SW 1271 (cell line): ENCODE data around the gene SEPTIN7.

Source experiments
- DNase-seq, 2 experiments: peaks; one replicate each; lab custom pipeline; 2025; lab: John Stamatoyannopoulos, UW

Gene SEPTIN7

DNA sequence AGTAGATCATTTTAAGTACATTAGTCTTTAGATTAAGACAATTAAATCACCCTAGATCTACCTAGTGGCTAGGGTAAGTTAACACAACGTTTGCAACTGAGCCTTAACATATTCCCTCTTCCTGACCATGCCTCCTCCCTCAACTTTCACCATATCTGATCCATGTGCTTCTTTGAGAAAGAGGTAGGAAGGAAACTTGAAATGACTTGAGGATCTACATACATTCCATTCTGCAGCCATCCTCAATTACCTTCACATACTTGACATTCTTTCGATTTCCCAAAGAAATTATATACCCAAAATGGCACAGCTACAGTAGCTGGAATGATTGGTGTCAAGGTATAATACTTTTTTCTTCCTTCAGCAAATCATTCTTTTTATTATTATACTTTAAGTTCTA lies 12.9 kb upstream of the SEPTIN7 start:
- no peak for DNase-seq

DNA sequence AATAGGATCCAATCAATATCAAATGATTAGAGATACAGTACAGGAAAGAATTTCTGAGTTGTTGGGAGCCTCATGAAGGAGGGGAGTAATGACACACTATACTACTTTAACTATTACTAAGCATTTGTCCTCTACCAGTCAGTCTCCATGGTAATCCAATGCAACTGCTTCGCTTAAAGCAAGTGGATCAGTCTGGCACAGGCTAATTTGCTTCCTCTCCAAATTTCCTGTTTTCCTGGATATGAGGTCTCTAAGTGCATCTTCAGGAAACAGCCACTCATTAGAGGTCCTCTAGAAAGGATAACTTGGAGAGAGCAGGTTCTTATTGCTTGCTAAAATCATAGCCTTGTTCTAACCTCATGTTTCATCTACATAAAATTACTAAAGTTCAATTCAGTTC lies 8.4 kb upstream of the SEPTIN7 start:
- no peak for DNase-seq

DNA sequence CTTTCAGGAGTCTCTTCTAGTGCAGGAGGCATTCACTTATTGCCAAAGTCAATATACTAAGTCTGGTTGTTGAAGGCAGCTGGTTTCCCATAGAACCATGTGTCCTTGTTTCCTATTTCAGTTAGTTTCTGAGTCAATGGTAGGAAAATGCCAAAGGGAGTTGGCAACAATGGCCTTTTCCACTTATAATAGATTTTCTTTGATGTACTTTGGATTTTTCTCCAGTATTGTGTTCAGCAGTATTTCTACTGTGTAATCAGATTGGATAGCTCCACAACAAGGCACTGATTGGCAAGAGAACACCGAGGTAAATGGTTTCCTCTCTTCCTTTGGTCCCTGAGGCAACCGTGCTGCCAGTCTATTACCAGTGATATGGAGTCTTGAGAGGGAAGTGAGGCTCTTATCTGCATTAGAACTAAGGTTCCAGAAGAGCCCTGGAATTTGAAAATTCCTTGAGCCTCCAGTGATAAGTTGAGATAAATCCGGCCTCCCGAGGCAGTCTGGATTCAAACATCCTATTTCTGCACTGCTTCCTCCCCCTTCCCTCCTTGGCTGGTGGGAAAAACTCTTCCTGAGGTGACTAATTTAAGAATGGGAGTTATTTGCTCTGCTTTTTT lies 7.9 kb upstream of the SEPTIN7 start:
- DNase-seq: no peak

DNA sequence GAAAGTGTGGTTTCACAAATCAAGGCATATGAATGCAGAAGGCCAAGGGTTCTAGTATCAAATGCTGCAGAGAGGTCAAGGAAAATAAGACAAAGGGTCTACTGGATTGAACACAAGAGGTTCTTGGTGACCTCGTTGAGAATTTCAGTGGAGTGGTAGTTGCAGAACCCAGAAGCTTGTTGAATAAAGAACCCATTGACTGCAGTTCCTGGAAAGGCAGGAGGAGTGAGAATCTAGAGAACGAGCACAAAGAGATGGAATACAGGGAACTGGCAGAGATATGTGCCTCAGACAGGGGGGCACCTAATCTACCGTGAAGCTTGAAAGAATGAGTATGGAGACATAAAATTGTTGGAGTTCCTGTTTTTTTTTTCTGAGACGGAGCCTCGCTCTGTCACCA lies 3.5 kb upstream of the SEPTIN7 start:
- no peak for DNase-seq

DNA sequence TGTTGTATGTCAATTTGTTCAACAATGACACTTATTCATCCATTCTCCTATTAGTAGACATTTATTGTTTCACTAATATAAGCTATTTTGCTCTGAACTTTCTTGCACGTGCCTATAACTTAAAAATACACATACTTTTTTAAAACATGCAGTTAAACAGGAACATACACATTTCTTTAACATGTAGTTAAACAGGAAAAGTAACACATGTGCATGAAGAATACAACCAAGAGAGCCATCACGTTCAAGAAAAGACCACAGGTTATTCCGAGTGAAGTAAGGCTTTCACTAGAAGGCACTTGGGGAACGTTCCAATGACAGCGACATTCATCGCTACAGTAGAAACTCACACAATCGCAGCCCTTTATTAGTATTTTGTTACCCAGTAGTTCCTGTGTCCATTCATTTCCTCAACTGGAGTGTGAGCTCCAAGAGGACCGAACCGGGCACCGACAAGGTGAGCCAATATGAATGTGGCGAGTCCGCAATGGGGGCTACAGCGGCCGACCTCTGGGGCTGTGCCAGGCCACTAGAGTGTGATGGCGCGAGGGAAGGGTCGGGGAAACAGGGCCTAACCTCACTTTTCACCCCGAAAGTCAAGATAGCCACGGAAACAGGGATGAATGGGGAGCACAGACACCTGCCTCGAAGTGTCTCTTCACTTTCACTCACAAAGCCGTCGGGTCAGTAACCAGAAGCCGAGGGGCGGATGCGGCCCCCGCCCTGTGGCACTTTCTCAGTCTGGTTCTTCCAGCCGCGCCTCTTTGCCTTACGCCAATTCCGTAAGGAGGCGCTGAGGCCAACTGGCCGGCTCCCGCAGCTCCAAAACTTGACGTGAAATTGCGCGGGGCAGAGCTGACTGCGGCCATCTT lies 775 bp upstream of the SEPTIN7 start:
- peak; percentile 72 to 91 for DNase-seq

DNA sequence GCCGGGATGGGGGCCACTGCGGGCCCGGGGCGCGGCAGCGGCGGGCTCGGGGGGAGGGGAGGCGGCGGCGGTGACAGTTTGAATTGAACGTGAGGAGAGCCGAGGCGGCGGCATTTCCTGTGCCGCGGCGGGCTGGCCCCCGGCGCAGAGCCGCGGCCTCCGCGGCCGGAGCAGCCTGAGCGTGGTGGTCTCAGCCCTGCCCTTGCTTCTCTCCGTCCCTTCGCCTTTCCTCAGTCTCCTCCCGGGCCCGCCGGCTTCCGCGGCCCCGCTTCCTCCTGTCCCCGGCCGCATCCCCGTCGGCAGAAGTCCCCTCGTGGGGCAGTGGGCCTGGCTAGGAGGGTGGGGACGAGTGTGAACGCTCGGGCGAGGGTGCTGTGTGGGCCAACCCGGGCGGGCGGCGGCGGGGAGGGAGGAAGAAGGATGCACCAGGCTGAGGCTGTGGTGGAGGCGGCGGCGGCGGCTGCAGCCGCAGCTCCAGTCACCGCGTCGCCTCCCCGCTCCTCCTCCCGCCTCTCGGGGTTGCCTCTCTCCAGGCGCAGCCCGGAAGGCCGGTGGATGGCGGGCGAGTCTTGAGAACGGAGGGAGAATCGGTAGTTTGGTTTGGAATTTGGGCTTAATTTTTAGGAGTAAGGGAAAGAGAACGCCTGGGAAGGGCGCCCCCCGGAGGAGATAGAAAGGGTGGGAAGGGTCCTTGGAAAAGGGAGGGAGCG lies 690 bp downstream of the SEPTIN7 start:
- peak; percentile 24 to 68 for DNase-seq

DNA sequence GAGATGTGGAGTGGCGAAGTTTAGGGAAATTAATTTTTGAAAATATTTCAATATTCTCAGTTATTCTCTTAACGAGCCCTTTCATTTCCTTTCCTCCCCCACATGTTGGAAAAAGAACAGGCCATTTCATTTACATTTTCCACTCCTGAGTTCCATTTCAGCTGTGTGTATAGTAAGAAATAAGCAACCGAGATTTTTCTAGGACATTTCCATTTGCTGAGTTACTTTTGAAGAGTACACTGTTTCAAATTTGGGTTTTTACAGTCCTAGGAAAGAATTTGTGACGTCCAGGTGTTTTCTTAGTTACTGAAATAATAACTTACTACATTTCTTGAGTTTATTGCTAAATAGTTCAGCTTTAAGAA lies 1.2 kb downstream of the SEPTIN7 start:
- DNase-seq: no peak

DNA sequence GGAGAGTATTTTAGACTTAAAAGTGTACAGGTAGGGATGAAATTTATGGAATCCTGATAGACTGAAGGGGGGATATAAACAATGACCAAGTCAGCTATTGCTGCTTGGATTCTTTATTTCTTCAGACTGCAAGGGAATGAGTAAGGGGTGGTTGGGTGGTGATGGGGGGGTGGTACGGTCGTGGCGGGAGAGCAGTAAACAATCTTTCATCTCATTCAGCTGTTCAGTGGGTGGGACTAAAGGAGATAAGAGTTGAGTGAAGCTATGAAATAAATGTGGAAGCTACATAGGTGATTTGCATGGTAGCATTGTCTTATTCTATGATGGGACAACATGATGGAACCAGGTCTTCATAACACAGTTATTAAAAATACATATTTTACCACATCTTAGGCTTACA lies 1.8 kb downstream of the SEPTIN7 start:
- no peak for DNase-seq

DNA sequence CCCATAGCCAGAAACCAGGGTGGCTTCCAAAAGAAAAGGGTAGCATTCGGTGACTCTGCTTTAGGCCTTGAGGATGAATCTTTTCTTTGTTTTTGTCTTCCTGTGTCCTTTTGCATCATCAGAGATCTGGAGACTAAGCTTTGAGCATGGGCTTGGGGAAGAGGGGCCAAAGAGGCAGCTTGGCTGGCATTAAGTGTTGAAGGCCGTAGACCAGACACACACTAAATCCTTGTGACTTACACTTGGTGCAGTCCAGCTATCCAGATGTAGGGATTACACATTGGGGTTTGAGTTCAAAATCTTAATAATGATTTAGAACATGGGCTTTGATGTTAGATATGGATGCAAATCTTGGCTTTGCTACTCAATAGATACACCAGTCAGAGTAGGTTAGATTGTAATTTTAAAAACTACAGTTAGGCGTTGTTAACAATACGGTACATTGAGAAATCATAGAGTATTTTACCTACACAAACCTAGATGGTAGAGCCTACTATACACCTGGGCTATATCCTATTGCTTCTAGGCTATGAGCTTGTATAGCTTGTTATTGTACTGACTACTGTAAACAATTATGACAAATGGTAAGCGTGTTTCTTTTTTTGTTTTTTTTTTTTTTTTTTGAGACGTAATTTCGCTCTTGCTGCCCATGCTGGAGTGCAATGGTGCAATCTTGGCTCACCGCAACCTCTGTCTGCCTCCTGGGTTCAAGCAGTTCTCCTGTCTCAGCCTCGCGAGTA lies 3.5 kb downstream of the SEPTIN7 start:
- no peak for DNase-seq

DNA sequence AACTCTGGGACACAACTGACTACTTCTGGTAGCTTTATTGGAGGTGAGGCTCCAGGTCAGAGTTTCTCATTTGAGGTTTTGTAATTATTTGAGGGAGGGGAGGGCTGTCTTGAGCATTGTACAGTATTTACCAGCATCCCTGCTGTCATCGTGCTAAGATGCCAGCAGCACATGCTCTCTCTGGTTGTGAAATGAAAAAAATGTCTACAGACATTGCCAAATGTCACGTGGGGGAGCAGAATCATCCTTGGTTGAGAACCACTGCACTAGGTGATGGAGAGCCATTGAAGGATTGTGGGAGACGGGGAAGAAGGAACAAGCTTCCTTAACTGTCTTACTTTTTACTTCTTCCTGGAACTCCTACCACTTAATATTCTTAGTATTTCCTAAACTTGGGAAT lies 5.0 kb downstream of the SEPTIN7 start:
- DNase-seq: no peak

DNA sequence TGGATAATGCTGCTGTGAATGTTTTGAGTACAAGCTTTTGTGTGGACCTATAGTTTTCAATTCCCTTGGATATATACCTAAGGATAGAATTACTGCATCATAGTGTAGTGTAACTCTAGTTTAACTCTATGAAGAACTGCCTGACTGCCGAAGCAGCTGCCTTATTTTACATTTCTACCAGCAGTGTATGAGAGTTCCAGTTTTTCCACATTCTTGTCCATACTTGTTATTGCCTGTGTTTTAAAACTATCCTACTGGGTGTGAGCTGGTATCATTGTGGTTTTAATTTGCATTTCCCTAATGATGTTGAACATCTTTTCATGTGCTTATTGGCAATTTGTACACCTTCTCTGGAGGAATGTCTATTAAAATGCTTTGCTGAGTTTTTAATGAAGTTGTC lies 15.7 kb downstream of the SEPTIN7 start:
- no peak for DNase-seq

DNA sequence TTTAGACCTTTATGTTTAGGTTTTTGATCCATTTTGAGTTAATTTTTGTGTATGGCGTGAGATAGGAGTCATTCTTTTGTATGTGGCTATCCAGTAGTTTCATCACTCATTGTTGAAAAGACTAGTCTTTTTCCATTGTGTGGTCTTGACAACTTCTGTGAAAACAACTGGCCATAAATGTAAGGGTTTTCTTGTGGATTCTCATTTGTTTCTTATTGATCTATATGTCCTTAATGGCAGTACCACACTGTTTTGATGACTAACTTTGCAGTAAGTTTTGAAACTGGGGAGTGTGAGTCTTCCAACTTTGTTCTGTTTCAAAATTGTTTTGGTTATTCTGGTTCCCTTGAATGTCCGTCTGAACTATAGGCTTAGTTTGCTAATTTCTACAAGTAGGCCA lies 16.3 kb downstream of the SEPTIN7 start:
- no peak for DNase-seq

DNA sequence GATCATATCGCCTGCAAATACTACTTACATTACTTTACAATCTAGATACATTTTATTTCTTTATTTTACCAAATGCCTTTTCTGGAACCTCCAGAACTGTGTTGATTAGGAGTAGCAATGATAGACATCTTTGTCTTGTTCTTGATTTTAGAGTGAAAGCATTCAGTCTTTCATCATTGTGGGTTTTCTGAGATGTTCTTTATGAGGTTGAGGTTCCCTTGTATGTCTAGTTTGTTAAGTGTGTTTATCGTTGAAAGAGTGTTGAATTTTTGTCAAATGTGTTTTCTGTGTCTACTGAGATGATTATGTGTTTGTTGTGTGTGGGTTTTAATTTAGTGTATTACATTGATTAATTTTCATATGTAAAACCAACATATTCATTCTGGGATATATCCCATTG lies 17.1 kb downstream of the SEPTIN7 start:
- no peak for DNase-seq

DNA sequence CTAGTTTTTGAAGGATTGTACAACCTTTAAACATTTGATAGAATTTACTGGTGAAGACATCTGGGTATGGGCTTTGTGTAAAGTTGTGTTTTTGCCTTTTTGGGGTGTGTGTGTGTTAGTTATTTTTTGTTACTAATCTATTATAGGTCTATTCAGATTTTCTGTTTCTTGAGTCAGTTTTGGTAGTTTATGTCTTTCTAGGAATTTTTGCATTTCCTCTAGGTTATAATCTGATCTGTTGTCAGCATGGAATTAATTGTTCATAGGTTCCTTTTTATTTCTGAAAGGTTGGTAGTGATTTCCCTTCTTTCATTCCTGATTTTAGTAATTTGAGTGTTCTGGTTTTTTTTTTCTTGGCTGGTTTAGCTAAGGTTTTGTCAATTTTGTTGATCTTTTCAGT lies 17.7 kb downstream of the SEPTIN7 start:
- DNase-seq: no peak

DNA sequence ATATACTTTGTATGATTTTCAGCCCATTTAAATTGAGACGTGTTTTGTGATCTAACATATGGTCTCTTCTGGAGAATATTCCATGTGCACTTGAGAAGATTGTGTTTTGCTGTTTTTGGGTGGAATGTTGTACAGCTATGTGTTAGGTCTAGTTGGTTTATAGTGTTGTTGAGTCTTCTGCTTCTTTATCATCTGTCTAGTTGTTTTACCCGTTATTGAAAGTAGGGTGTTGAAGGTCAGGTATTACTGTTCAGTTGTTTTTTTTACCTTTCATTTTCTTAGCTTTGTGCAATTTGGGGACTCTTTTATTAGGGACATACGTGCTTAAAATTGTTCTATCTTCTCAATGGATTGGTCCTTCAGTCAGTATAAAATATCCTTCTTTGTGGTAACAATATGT lies 18.5 kb downstream of the SEPTIN7 start:
- DNase-seq: no peak

DNA sequence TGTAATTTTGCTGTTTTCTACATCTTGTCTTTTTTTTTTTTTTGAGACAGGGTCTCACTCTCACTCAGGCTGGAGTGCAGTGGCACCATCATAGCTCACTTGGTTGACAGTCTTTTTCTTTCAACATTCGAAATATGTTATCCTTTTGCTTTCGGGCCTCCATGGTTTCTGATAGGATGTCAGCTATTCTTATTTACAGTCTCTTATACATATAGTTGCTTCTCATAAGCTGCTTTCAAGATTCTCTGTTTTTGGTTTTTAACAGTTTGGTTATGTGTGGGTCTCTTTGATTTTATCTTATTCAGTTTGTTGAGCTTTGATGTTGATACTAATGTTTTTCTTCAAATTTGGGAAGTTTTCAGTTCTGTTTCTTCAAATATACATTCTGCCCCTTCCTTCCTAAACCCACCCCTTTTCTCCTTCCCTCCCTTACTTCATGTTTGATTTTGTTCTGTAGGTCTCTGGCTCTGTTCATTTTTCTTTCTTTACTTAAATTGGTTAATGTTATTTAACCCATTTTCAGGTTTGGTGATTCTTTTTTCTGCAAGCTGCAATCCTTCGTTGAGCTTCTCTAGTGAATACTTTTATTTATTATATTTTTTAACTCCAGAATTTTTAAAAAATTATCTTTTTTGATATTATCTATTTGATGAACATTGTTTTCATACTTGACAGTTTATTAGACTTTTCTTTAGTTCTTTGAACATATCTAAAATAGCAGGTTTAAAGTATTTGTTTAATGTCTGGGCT lies 19.3 kb downstream of the SEPTIN7 start:
- DNase-seq: no peak

DNA sequence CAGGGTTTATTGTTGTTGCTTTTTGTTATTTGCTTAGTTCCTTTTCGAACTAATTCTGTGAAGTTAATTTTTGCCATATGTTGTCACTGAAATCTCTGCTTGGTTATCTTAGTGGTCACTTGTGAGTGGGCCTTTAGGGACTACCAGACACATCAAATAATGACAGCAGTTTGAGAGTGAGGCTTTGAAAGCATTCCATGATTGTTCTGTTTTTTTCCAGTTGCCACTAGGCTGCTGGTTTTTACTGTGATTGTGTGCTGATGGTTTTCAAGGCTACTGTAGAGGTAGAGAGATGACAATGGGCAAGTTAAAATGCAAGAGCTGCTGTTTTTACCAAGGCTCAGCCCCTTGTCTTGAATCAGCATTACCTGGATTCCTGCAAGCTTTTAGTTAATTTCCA lies 20.0 kb downstream of the SEPTIN7 start:
- DNase-seq: no peak

DNA sequence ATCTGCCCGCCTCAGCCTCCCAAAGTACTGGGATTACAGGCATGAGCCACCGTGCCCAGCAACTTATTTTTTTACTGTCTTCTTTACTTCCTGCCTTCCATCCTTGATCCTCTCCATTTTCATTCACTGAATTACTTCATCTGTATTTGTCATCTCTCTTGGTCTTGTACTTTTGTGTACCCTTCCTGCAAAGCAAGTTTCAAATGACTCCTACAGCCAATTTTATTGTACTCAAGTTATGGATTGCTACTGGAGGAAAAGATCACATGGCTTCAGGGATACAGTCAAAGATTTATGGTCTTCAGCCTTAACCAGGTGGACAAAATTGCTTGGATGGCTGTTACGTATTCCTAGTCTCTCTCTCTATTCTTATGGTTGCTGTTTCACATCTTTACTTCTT lies 22.6 kb downstream of the SEPTIN7 start:
- DNase-seq: no peak

DNA sequence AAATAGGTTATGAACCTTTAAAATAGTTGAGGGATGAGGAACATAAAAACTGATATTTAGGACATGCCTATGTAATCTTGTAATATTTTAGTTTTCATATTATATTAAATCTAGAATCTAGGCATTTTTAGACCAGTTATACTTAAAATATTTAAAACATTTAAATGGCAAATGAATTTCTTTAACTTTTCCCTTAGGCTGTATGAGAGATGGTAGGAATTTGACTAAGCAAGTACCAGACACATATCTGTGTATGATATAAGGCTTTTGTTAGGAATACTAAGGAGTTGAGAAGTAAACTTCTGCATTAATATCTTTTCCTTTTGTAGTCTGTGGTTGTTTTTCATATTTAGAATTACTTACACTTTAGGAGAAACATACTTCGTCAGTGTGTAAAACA lies 25.1 kb downstream of the SEPTIN7 start:
- DNase-seq: no peak

DNA sequence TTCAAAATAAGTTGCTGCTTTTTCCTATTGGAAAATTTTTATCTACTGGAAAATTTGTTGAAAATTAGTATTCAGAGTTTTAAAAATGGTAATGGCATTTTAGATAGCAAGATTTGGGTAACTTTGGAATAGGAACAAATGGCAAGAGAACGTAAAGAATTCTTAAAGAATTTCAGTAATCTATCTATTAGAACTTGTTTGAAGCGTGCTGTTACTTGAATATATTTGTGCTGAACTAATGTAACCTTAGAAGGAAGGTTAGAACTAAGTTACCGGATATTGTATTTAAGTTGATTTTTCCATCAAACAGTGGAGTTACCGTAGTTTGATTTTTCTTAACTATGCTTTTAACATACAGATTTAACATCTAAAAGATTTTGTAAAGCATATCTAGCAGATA lies 25.9 kb downstream of the SEPTIN7 start:
- DNase-seq: no peak

DNA sequence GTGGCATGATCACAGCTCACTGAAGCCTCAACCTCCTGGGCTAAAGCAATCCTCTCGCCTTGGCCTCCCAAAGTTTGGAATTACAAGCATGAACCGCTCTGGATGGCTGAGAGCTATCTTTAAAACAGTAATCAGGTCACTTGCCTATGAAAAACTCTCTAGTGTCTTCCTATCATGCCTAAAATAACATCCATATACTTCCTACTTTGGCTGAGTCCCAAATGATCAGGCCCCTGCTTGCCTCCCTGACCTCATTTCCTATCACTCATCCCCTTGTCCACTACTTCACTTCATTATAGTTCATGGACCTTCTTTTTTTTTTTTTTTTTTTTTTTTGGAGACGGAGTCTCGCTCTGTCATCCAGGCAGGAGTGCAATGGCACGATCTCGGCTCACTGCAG lies 28.0 kb downstream of the SEPTIN7 start:
- DNase-seq: no peak

DNA sequence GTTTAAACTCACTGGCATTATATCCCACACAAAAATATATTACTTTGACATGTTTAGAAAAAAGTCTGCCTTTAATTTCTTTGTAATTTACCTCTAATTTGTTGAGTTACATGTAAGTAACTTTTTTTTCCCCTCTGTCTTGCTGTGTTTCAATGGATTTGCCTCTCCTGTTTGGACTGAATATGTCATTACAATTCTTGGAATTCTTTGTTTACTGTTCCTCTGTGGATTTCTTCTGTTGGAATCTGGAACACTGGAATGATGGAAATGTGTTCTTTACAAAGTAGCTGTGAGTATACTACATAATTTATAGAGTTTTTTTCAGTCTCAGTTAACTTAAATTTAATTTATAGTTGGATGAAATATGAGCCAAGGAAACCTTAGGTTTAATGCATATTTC lies 30.4 kb downstream of the SEPTIN7 start:
- no peak for DNase-seq
